Esophagus squamous epithelium (tissue), 5 donors: ENCODE measurements around the gene PGAP3. TPM values are rescaled to one million over a fixed set of nuclear protein-coding genes. Genes with fewer than 3 reads are reported as not detected.
"Not testable (repeated sequence)": the region's sequence is repeated elsewhere in the genome, so short reads cannot be mapped to it uniquely, and the experiment has no call there.

ENCODE experiments used
- DNase-seq: peaks from one replicate; lab custom pipeline; 2025; lab: John Stamatoyannopoulos, UW
- H3K27ac ChIP-seq, 4 donors: fragments of 200-600 bp; sonication (generic); one replicate each; pipeline ENCODE4 v1.5.1; 2016 to 2019; ENCODE audit warnings: mild to moderate bottlenecking in 1 of 4
- H3K27me3 ChIP-seq, 4 donors: fragments of 200-600 bp; sonication (generic); 1 replicate in 3 of 4; 2 replicates in 1 of 4; pipeline versions ENCODE4 v1.5.1 to v1.6.0; 2017 to 2021; ENCODE audit warnings: antibody characterized with exemption in 1 of 4
- H3K36me3 ChIP-seq, 3 donors: fragments of 200-600 bp; sonication (generic); one replicate each; pipeline ENCODE4 v1.5.1; 2016 to 2019
- H3K4me1 ChIP-seq, 3 donors: fragments of 200-600 bp; sonication (generic); one replicate each; pipeline ENCODE4 v1.5.1; 2017 to 2019
- H3K4me3 ChIP-seq, 4 donors: fragments of 200-600 bp; sonication (generic); 1 replicate in 3 of 4; 2 replicates in 1 of 4; pipeline ENCODE4 v1.5.1; 2016 to 2019; ENCODE audit warnings: mild to moderate bottlenecking in 2 of 4, moderate library complexity in 1 of 4
- H3K9me3 ChIP-seq, 3 donors: fragments of 200-600 bp; sonication (generic); one replicate each; pipeline ENCODE4 v1.5.1; 2016 to 2019
- CTCF ChIP-seq, 6 experiments: fragments of 450-650 bp in 4 of 6; fragments of 200-600 bp in 2 of 6; sonication (generic) in 2 of 6; IDR thresholded peaks; one replicate each; pipeline ENCODE4 v1.5.1; 2016 to 2019; ENCODE audit warnings: antibody characterized with exemption in 6 of 6, mild to moderate bottlenecking in 4 of 6, moderate library complexity in 4 of 6
- POLR2A ChIP-seq, 4 donors: fragments of 450-650 bp; IDR thresholded peaks; one replicate each; pipeline ENCODE4 v1.6.1; 2017; ENCODE audit warnings: antibody characterized with exemption in 4 of 4, mild to moderate bottlenecking in 4 of 4, moderate library complexity in 3 of 4
- WGBS, 2 donors: methylation state at CpG; one replicate each; pipeline ENCODE4 v1.1.5; 2018; 5-methylcytosine and 5-hydroxymethylcytosine counted together
- intact Hi-C: fragments of 100-400 bp; cut with DNase I; formaldehyde crosslinking; loops from one replicate; pipeline ENCODE4 v1.15.0; 2022
- total RNA-seq, 4 donors: library from RNA; depleted of rRNA; stranded (reverse); fragments of >200 nt; gene quantifications; one replicate each; pipeline ENCODE4 v1.1.0, GENCODE V29; 2016
- donor health status: DM: yes; HTN: yes; CAD: no.

Gene PGAP3
- total RNA-seq, 4 donors from 2014 or later = 10.7 to 34.2 (median 19.2) TPM

- peaks cover 41 to 63% (median 43%) of the 10 kb centered on the region in 3 donors for H3K4me1 ChIP-seq
- WGBS, 2 donors = 3 to 6% methylated on average over 13 to 23 of the region's 57 CpGs
- DNase-seq = no peak
- no peaks in the 10 kb centered on the region for H3K36me3 ChIP-seq
- peak overlapping the region; percentile 83 to 92 (median 88) for H3K4me3 ChIP-seq
- intact Hi-C loops = no loop called here
- no peaks in the 10 kb centered on the region for H3K9me3 ChIP-seq
- peak overlapping the region; percentile 89 to 97 (median 96) for H3K27ac ChIP-seq
- no peak for TF ChIP-seq CTCF (IDR thresholded peaks at IDR 0.05)
- peaks cover 0 to 21% (median 0%) of the 10 kb centered on the region in 4 donors for H3K27me3 ChIP-seq
Observed at GRCh38 chr17:39700148-39700987, 12.5 kb upstream of the PGAP3 start.

- Histone ChIP-seq H3K4me3 (peak within 1 kb of the TSS; percentile 83 to 92 (median 88)), H3K27me3 (peaks cover 0 to 21% (median 0%) of the 10 kb centered on the region in 4 donors), H3K4me1 (peaks cover 35 to 57% (median 37%) of the 10 kb centered on the region in 3 donors), H3K27ac (peak within 1 kb of the TSS; percentile 89 to 97 (median 96)), H3K36me3 (no peaks in the 10 kb centered on the region), H3K9me3 (no peaks in the 10 kb centered on the region)
- TF ChIP-seq CTCF (IDR thresholded peaks at IDR 0.05) (no peak), POLR2A (IDR thresholded peaks at IDR 0.05) (peak in 3 of 4 donors; percentile 73 to 84 (median 82))
- WGBS, 2 donors = 11 to 14% methylated on average over 11 to 20 of the region's 20 CpGs
- DNase-seq = no peak
- intact Hi-C loops = no loop called here
Observed at GRCh38 chr17:39699818-39700147, 11.9 kb upstream of the PGAP3 start, which contains the start of gene ERBB2. Gene ERBB2 (plus strand): TSS chr17:39700064. CDS start chr17:39700239, 175 bp downstream.

- Histone ChIP-seq H3K27ac (peak overlapping the region; percentile 89 to 97 (median 96)), H3K4me3 (peak overlapping the region; percentile 83 to 92 (median 88)), H3K27me3 (peaks cover 0 to 21% (median 0%) of the 10 kb centered on the region in 4 donors), H3K4me1 (peaks cover 30 to 52% (median 32%) of the 10 kb centered on the region in 3 donors)
- DNase-seq, H3K9me3 ChIP-seq, intact Hi-C loops, H3K36me3 ChIP-seq: not testable (repeated sequence)
- 43 to 44% methylated on average over 11 of the region's 11 CpGs for WGBS, 2 donors
Observed at GRCh38 chr17:39699157-39699817, 11.4 kb upstream of the PGAP3 start.

GRCh38 chr17:39697961-39698360 is 10.1 kb upstream of the PGAP3 start:
- Histone ChIP-seq H3K9me3 (no peaks in the 10 kb centered on the region), H3K36me3 (no peaks in the 10 kb centered on the region), H3K4me1 (peaks cover 23 to 39% (median 24%) of the 10 kb centered on the region in 3 donors), H3K4me3 (no peak overlapping the region), H3K27me3 (peaks cover 0 to 21% (median 0%) of the 10 kb centered on the region in 4 donors), H3K27ac (no peak overlapping the region)
- DNase-seq = no peak
- intact Hi-C loops = no loop called here
- TF ChIP-seq POLR2A (IDR thresholded peaks at IDR 0.05) = no peak
- TF ChIP-seq CTCF (IDR thresholded peaks at IDR 0.05) = no peak
- 91 to 92% methylated on average over 4 to 5 of the region's 5 CpGs for WGBS, 2 donors

GRCh38 chr17:39696731-39697130 is 8.9 kb upstream of the PGAP3 start:
- Histone ChIP-seq H3K36me3 (no peaks in the 10 kb centered on the region), H3K4me1 (peaks cover 11 to 26% (median 14%) of the 10 kb centered on the region in 3 donors), H3K27ac (no peak overlapping the region), H3K27me3 (peaks cover 0 to 21% (median 0%) of the 10 kb centered on the region in 4 donors), H3K4me3 (no peak overlapping the region), H3K9me3 (no peaks in the 10 kb centered on the region)
- DNase-seq = no peak
- TF ChIP-seq POLR2A (IDR thresholded peaks at IDR 0.05) = no peak
- TF ChIP-seq CTCF (IDR thresholded peaks at IDR 0.05) = no peak
- 75 to 86% methylated on average over 3 to 6 of the region's 6 CpGs for WGBS, 2 donors
- intact Hi-C loops = no loop called here
